ENCODE measurements around the gene ERMN.

GRCh38 chr2:157348291-157348921 lies 22.8 kb upstream of the ERMN start:
- no peak for TF ChIP-seq CTCF (IDR thresholded peaks at IDR 0.05)
- TF ChIP-seq EZH2 (IDR thresholded peaks at IDR 0.05; ENCODE audit: borderline replicate concordance, insufficient read depth, low read depth, low read length, poor library complexity, severe bottlenecking): no peak
